Measurements from ENCODE around the gene PDE9A. TPM values are rescaled to one million over a fixed set of nuclear protein-coding genes. Genes with fewer than 3 reads are reported as not detected.

The PDE9A gene
- polyA plus RNA-seq, 1 experiment: 0.09 TPM

GRCh38 chr21:42671778-42672593, 18.6 kb downstream of the PDE9A start:
- TF ChIP-seq, protein P1, sequence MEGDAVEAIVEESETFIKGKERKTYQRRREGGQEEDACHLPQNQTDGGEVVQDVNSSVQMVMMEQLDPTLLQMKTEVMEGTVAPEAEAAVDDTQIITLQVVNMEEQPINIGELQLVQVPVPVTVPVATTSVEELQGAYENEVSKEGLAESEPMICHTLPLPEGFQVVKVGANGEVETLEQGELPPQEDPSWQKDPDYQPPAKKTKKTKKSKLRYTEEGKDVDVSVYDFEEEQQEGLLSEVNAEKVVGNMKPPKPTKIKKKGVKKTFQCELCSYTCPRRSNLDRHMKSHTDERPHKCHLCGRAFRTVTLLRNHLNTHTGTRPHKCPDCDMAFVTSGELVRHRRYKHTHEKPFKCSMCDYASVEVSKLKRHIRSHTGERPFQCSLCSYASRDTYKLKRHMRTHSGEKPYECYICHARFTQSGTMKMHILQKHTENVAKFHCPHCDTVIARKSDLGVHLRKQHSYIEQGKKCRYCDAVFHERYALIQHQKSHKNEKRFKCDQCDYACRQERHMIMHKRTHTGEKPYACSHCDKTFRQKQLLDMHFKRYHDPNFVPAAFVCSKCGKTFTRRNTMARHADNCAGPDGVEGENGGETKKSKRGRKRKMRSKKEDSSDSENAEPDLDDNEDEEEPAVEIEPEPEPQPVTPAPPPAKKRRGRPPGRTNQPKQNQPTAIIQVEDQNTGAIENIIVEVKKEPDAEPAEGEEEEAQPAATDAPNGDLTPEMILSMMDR (IDR thresholded peaks at IDR 0.05; ENCODE audit: insufficient read depth, low read depth, low read length): no peak
- Histone ChIP-seq H3K36me3 (ENCODE audit: control insufficient read depth, insufficient read depth, low read length) (no peaks in the 10 kb centered on the region), H3K4me3 (ENCODE audit: low read depth, low read length) (no peak overlapping the region), H3K27me3 (ENCODE audit: control insufficient read depth, insufficient read depth, low read length) (peaks cover 4% of the 10 kb centered on the region)
- ChIA-PET POLR2A (no interaction called here), CTCF (no interaction called here)
- DNase-seq (ENCODE audit: low read depth): no peak

GRCh38 chr21:42672699-42673458, 19.5 kb downstream of the PDE9A start:
- TF ChIP-seq, protein P1 (IDR thresholded peaks at IDR 0.05; ENCODE audit: insufficient read depth, low read depth, low read length): no peak
- DNase-seq (ENCODE audit: low read depth): no peak
- CTCF ChIA-PET: no interaction called here
- Histone ChIP-seq H3K27me3 (ENCODE audit: control insufficient read depth, insufficient read depth, low read length) (peaks cover 4% of the 10 kb centered on the region), H3K36me3 (ENCODE audit: control insufficient read depth, insufficient read depth, low read length) (no peaks in the 10 kb centered on the region), H3K4me3 (ENCODE audit: low read depth, low read length) (no peak overlapping the region)
- POLR2A ChIA-PET: no interaction called here

DNA sequence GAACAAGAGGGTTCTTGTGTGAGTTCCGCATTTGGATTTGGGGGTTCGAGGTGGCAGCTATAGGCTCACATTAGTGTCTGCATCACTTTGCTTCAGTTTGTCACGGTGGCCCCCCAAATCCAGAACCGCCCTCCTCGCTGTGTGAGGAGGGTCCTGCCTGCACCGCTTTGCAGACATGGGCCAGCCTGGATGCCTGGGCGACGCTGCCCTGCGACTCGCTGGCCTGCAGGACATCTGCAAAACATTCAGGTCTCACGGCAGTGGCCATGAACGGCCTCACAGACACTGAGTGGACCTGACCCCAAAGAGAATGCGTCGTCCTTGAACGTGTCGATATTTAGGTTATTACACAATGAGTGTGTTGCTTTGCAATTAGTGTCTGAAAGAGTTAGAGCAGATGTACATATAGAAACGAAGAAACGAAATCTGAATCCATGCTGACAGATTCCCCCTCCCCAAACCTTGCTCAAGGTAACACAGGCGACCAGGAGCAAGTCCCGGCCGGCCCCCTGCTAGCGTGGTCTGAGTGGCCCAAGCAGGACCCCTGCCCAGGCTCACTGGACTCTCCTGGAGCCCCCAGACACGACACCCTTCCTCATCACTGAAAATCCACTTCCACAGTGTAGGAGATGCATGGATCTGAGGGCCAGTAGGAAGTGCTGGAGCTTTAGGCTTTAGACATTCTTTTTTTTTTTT, 20.4 kb downstream of the PDE9A start:
- Histone ChIP-seq H3K36me3 (ENCODE audit: control insufficient read depth, insufficient read depth, low read length) (no peaks in the 10 kb centered on the region), H3K4me3 (ENCODE audit: low read depth, low read length) (no peak overlapping the region), H3K27me3 (ENCODE audit: control insufficient read depth, insufficient read depth, low read length) (peaks cover 4% of the 10 kb centered on the region)
- TF ChIP-seq, protein P1 (IDR thresholded peaks at IDR 0.05; ENCODE audit: insufficient read depth, low read depth, low read length): no peak
- ChIA-PET POLR2A (no interaction called here), CTCF (no interaction called here)
- no peak for DNase-seq (ENCODE audit: low read depth)

DNA sequence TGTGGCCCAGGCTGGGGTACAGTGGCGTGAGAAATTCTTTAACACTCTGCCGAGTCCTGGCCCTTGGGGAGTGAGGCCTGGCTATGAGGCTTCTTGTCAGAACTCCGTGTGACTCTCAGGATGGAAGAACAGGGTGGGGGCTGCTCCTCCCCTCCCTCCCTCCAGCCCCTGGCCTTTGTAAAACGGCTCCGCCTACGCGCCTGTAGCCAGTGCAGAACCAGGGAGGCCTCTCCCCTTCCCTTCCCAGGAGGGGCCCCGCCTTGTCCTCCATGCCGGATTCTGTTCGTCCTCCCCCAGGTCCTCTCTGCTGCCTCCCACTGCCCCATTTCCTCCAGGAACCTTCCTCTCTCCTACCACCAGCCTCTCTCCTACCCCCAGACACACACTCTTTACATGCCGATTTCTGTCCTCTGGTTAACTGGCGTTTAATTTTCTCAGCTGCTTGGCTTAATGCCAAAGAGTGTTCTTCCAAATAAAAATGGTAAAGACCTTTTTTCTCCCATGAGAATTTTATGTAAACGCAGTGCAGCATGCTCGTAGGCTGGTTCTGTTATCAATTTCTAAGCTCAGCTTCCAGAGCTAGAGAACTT, 21.0 kb downstream of the PDE9A start:
- H3K27me3 ChIP-seq (ENCODE audit: control insufficient read depth, insufficient read depth, low read length): peaks cover 4% of the 10 kb centered on the region
- no peaks in the 10 kb centered on the region for H3K36me3 ChIP-seq (ENCODE audit: control insufficient read depth, insufficient read depth, low read length)
- ChIA-PET POLR2A (no interaction called here), CTCF (no interaction called here)
- TF ChIP-seq, protein P1 (IDR thresholded peaks at IDR 0.05; ENCODE audit: insufficient read depth, low read depth, low read length): no peak
- DNase-seq (ENCODE audit: low read depth): no peak
- no peak overlapping the region for H3K4me3 ChIP-seq (ENCODE audit: low read depth, low read length)

DNA sequence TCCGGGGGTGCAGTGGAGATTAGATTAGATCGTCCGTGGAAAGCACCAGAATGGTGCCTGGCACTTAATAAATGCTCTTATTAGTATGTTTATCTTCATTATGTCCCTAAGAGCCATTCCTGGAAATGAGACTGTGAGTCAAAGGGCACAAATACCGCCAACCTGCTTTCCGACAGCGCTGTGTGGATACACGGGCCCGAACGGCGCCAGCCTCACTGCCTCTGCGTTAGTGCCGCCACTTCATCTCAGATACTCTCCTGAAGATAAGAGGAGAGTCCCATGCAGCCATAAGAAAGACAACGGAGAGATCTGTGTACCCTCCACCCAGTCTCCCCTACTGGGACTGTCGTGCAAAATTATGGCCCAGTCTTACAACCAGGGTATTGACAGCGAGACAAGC, 22.0 kb downstream of the PDE9A start:
- CTCF ChIA-PET: no interaction called here
- no peaks in the 10 kb centered on the region for H3K36me3 ChIP-seq (ENCODE audit: control insufficient read depth, insufficient read depth, low read length)
- H3K27me3 ChIP-seq (ENCODE audit: control insufficient read depth, insufficient read depth, low read length): peaks cover 4% of the 10 kb centered on the region
- no peak overlapping the region for H3K4me3 ChIP-seq (ENCODE audit: low read depth, low read length)
- POLR2A ChIA-PET: no interaction called here
- DNase-seq (ENCODE audit: low read depth): no peak
- TF ChIP-seq, protein P1 (IDR thresholded peaks at IDR 0.05; ENCODE audit: insufficient read depth, low read depth, low read length): no peak
